HG03442 (cell line): ENCODE measurements around the gene PLA2G2A.

ENCODE experiments used
- ATAC-seq: cut with Tn5 transposase; IDR thresholded peaks from one replicate; pipeline ENCODE4 v1.9.1; 2021; ENCODE audit warnings: mild to moderate bottlenecking, moderate library complexity; ENCODE audit not compliant: unreplicated experiment

The PLA2G2A gene

GRCh38 chr1:19974822-19975416, 4.5 kb downstream of the PLA2G2A start:
- no peak for ATAC-seq

GRCh38 chr1:19973616-19974015, 5.8 kb downstream of the PLA2G2A start:
- no peak for ATAC-seq

DNA sequence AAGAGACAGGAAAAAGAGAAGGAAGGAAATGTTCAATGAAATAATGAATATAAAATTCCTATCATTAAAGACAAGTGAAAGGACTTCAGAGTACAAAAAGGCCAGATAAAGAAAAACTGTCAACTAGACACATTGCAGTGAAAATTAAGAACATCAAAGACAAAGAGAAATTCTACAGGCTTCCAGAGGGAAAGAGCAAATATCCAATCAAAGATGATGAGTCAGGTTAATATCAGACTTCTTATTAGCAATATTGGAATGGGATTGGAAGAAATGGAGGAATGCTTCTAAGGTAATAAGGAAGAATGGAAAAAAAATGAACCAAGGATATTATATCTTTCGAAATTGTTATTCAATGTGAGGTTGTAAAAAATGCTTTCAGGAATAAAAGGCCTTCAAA, 7.8 kb downstream of the PLA2G2A start:
- ATAC-seq: no peak

GRCh38 chr1:19969898-19970660, 9.3 kb downstream of the PLA2G2A start:
- ATAC-seq: no peak

DNA sequence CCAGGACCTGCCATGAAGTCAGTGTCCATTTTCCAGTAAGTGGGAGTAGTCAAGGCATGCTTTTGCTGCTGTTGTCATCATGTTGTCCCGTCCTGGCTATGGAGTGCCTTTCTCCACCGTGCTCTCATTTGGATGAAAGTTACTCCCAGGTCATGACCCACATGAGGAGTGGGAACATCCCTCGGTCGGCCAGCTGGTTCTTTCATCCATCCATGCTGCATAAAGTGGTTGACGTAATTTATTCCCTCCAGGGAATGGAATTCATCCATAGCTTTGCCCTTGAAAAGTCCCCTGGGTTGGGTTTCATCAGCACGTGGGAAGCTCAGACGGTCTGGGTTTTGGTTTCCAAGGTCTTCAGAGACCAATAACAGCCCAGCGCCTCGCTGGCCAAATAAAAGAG, 11.6 kb downstream of the PLA2G2A start:
- no peak for ATAC-seq

DNA sequence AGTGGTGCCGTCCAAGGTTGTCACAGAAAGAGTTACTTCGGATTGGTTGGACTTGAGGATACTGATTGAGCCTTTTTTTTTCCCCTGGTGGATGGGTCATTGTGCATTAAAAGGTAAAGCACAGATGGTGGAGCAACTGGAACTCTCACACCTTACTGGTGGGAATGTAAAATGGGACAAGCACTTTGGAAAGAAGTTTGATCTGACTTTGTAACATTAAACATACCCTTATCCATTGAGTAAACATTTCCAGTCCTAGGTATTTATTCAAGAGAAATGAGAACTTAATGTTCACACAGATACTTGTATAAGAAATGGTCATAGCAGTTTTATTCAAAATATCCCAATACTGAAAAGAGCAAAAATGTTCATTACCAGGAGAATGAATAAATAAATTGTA, 14.9 kb downstream of the PLA2G2A start:
- ATAC-seq: no peak

DNA sequence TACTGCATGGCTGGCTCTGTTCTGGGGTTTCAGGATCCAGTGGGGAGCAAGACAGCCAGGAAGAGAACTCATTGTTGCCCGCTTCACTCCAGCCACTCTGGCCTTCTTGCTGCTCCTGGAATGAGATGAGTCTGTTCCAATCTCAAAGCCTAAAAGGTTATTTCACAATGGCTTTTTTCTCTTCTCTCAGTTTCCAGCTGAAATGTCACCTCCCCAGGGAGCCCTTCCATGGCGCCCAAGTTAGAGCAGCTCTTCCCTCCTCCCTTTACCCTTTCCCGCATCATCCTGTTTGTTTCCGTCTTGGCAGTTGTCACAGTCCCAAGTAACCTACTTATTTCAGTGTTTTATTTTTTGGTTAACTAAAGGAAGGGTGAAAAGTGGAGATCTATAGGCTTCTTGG, 15.8 kb downstream of the PLA2G2A start:
- no peak for ATAC-seq

- ATAC-seq: no peak
These were observed 18.8 kb downstream of the PLA2G2A start for GRCh38 chr1:19960591-19960990.

GRCh38 chr1:19957779-19958178, 21.6 kb downstream of the PLA2G2A start:
- ATAC-seq: no peak

DNA sequence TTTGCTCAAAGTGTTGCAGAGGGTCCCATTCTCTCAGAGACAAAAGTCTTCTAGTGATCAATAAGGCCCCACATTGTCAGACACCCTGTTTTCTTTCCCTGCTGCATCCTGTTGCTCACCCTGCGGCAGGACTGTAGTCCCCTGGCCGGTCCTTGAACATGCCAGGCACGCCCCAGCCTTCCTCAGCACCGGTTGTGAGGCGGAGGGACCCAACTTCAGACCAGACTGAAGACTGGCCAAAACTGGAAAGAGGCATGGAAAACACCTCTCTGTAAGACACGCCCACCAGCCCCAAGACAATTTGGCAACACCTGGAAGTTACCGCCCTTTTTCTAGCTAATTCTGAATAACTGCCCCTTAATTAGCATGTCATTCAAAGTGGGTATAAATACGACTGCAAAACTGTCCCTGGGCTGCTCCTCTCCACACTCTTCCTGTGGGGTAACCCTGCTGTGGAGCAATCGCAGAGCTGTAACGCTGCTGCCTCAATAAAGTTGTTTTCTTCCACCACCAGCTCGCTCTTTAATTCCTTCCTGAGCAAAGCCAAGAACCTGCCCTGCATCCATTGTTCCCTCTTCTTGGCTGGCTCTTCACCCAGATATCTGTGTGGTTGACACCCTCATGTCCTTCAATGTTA, 23.8 kb downstream of the PLA2G2A start:
- ATAC-seq: no peak

GRCh38 chr1:19954059-19954458, 25.4 kb downstream of the PLA2G2A start:
- no peak for ATAC-seq

- ATAC-seq: no peak
These were observed 30.4 kb downstream of the PLA2G2A start for GRCh38 chr1:19949016-19949415.

GRCh38 chr1:19946971-19947370, 32.4 kb downstream of the PLA2G2A start:
- ATAC-seq: no peak

DNA sequence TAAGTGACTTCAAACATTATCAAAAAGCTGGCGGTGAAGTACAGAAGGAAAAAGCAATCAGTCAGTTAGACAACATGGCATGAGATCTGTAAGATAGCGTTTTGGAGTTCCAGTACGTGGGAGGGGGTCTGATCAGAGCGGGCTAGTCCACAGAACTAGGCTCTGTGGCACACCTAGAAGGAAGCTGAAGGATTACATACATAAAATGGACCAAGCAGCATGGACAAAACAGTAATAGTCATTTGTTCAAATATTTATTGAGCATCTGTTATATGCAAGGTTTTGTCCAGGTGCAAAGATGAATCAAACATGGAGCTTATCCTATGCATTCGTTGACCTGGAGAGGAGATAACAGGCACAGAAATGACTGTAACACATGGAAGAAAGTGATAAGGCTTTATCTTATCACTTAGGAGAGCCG, 33.1 kb downstream of the PLA2G2A start:
- ATAC-seq: no peak

DNA sequence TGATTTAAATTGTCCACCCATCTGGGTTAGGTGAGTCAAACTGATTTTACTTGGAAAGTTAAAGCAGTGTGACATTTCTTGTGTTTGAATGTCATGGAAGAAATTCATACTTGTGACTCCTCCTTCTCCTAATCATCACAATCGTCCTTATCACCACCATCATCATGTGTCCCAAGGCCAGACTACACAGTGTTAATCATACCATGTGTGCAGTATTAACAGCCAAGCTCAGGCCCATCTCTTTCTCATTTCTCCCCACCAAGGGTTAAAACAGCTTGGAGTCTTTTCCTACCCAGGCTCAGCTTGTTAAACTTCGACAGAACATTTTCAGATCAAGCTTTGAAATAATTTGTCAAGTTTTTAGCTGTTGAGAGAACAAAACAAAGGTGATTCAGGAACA, 33.5 kb downstream of the PLA2G2A start:
- no peak for ATAC-seq

DNA sequence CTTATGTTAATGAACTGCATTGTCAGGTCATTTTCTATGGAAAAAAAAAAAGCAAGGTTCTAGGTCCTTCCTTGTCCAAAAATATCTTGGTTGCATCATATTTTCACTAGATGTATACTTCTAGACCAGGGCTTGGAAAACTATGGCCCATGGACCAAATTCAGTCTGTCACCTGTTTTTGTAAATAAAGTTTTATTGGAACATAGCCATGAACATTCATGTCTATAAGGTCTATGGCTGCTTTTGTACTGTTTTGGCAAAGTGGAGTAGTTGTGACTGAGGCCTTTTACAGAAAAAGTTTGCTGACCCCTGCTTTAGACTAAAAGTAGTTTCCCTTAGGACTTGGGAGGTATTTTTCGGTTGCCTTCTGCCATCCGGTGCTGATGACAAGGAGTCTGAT, 36.8 kb downstream of the PLA2G2A start:
- no peak for ATAC-seq

DNA sequence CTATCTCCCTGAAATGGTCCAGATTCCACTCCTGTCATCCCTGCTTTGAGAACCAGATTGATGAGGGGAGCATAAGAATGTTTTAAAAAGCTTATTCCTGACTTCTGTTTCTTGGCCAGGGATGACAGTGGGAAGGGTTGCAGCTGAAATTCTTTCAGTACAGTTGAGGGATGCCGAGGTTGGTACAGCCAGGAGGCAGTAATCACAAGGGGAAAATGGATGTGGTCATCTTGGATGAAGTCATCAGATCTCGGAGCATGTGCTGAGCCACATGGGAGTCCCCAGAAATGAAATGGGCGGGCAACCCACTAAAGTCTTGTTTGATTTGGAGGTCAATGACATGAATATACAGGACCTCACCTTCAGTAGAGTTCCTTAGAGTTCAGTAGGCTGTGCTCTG, 37.3 kb downstream of the PLA2G2A start:
- ATAC-seq: no peak

GRCh38 chr1:19941206-19941568, 38.2 kb downstream of the PLA2G2A start:
- no peak for ATAC-seq

- ATAC-seq: no peak
These were observed 38.8 kb downstream of the PLA2G2A start for GRCh38 chr1:19940486-19941205.

DNA sequence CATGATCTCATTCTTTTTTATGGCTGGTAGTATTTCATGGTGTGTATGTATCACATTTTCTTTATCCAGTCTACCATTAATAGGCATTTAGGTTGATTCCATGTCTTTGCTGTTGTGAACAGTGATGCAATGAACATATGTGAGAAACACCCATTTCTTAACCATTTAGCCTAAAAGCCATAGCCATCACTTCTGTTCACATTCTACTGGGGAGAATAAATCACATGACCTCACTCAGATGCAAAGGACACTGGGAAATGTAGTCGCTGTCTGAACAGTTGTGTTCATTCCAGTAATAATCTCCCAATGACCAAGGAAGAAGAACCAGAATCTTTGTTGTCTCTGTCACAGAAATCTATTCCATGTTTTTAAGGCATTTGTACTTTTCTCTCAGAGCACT, 40.9 kb downstream of the PLA2G2A start:
- ATAC-seq: no peak

- no peak for ATAC-seq
These were observed 43.2 kb downstream of the PLA2G2A start for GRCh38 chr1:19936061-19936750.
